Nephron progenitor cell (in vitro differentiated cells): ENCODE measurements around the gene MS4A3.
"Not testable (repeated sequence)": the region's sequence is repeated elsewhere in the genome, so short reads cannot be mapped to it uniquely, and the experiment has no call there.

Experiments
- DNase-seq: peaks from one replicate; pipeline ENCODE4 v3.0.0; 2021
- H3K27ac Mint-ChIP-seq: 2 replicates; pipeline ENCODE4 v1.8.0; 2021; ENCODE audit warnings: mild to moderate bottlenecking, moderate library complexity, mixed read lengths
- H3K27me3 Mint-ChIP-seq: 2 replicates; pipeline ENCODE4 v1.8.0; 2021; ENCODE audit warnings: mild to moderate bottlenecking, low read depth, mixed read lengths; ENCODE audit not compliant: poor library complexity
- H3K36me3 Mint-ChIP-seq: 2 replicates; pipeline ENCODE4 v1.8.0; 2021; ENCODE audit warnings: low read depth, mixed read lengths
- H3K4me1 Mint-ChIP-seq: 2 replicates; pipeline ENCODE4 v1.8.0; 2021; ENCODE audit warnings: mixed read lengths
- H3K4me3 Mint-ChIP-seq: 2 replicates; pipeline ENCODE4 v1.8.0; 2021; ENCODE audit warnings: mild to moderate bottlenecking, moderate library complexity, mixed read lengths
- H3K9me3 Mint-ChIP-seq: 2 replicates; pipeline ENCODE4 v1.8.0; 2021; ENCODE audit warnings: mild to moderate bottlenecking, moderate library complexity, mixed read lengths
- CTCF ChIP-seq: fragments of 200-600 bp; sonication (generic); IDR thresholded peaks from 2 replicates; pipeline ENCODE4 v1.5.0; 2021; ENCODE audit warnings: antibody characterized with exemption

MS4A3 gene

GRCh38 chr11:60056349-60056969 lies at the start of gene MS4A3:
Gene MS4A3, plus strand, starts transcription at chr11:60056665. Its CDS starts 4,496 bp downstream, at chr11:60061161.
- H3K36me3 Mint-ChIP-seq, result no peaks in the 10 kb centered on the region
- no peaks in the 10 kb centered on the region for H3K27me3 Mint-ChIP-seq
- no peak for DNase-seq
- no peaks in the 10 kb centered on the region for H3K4me1 Mint-ChIP-seq
- no peak within 1 kb of the TSS for H3K27ac Mint-ChIP-seq
- TF ChIP-seq CTCF, result no peak
- H3K4me3 Mint-ChIP-seq, result no peak within 1 kb of the TSS
- H3K9me3 Mint-ChIP-seq, result peaks cover 5% of the 10 kb centered on the region

GRCh38 chr11:60016881-60017280 lies 39.6 kb upstream of the MS4A3 start, which contains the start of gene OOSP4B:
Gene OOSP4B, plus strand, starts transcription at chr11:60017181.
- H3K9me3 Mint-ChIP-seq, result peaks cover 5% of the 10 kb centered on the region
- DNase-seq, result no peak
- H3K27me3 Mint-ChIP-seq, result peaks cover 4% of the 10 kb centered on the region
- H3K4me3 Mint-ChIP-seq, result no peak within 1 kb of the TSS
- H3K36me3 Mint-ChIP-seq, result no peaks in the 10 kb centered on the region
- H3K4me1 Mint-ChIP-seq, result no peaks in the 10 kb centered on the region
- H3K27ac Mint-ChIP-seq, result no peak within 1 kb of the TSS
- TF ChIP-seq CTCF, result no peak

DNA sequence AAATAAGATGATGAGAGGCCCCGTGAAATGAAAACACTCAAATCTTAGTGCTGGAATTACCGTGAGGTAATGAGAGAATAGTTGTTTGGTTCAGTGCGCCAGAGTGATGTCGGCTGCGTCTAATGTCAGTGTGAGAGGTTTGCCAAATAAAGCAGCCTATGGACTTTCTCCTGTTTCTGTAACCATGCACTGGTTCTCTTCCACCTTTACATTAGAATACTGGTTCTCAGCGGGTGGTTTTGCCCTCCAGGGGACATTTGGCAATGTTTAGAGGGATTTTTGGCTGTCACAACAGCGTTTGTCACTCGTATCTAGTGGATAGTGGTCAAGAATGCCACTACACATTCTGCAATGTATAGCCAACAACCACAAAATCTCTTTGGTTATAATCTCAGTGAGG lies 38.4 kb upstream of the MS4A3 start:
- no peak for DNase-seq

GRCh38 chr11:60020376-60020775 lies 36.1 kb upstream of the MS4A3 start:
- H3K4me3 Mint-ChIP-seq, H3K36me3 Mint-ChIP-seq, DNase-seq, H3K4me1 Mint-ChIP-seq, H3K27ac Mint-ChIP-seq, H3K9me3 Mint-ChIP-seq, H3K27me3 Mint-ChIP-seq: not testable (repeated sequence)

More for the DNA sequence above, 38.4 kb upstream of the MS4A3 start:
- no peaks in the 10 kb centered on the region for H3K36me3 Mint-ChIP-seq
- no peaks in the 10 kb centered on the region for H3K4me1 Mint-ChIP-seq
- H3K27me3 Mint-ChIP-seq, result peaks cover 4% of the 10 kb centered on the region
- H3K4me3 Mint-ChIP-seq, result no peak overlapping the region
- H3K9me3 Mint-ChIP-seq, result peaks cover 5% of the 10 kb centered on the region
- H3K27ac Mint-ChIP-seq, result peak overlapping the region; percentile 36
- TF ChIP-seq CTCF, result no peak

- Mint-ChIP-seq H3K4me3 (no peak overlapping the region), H3K27ac (no peak overlapping the region), H3K9me3 (no peaks in the 10 kb centered on the region), H3K27me3 (peaks cover 4% of the 10 kb centered on the region), H3K36me3 (no peaks in the 10 kb centered on the region), H3K4me1 (no peaks in the 10 kb centered on the region)
- no peak for TF ChIP-seq CTCF
- DNase-seq, result no peak
Measured at GRCh38 chr11:60029015-60029632, 27.3 kb upstream of the MS4A3 start.

DNA sequence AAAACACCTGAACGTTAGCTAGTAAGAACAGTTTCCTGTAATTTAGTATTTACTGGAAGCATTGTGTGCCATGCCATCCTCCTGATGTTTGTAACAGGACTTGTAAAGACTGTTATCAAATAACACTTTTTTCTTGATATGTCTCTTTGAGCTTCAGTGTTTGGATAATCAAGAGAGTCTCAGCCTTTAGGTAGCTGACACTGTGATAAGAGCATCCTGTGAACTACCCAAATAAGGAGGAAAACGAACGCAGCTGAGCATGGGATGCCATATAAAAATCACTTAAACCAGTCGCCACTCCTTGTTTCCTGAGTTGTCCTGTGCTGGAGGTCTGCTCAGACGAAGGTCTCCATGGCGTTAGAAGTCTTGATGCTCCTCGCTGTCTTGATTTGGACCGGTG lies 16.4 kb upstream of the MS4A3 start, which contains the start of gene OOSP2:
OOSP2 (plus strand) TSS at position 301 of the 400 bp plus-strand sequence; CDS start at position 352, 51 bp downstream.
- DNase-seq, result no peak
- TF ChIP-seq CTCF, result no peak
- no peaks in the 10 kb centered on the region for H3K36me3 Mint-ChIP-seq

DNA sequence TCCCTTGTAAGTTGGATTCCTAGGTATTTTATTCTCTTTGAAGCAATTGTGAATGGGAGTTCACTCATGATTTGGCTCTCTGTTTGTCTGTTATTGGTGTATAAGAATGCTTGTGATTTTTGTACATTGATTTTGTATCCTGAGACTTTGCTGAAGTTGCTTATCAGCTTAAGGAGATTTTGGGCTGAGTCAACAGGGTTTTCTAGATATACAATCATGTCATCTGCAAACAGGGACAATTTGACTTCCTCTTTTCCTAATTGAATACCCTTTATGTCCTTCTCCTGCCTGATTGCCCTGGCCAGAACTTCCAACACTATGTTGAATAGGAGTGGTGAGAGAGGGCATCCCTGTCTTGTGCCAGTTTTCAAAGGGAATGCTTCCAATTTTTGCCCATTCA lies 6.0 kb upstream of the MS4A3 start:
- H3K4me3 Mint-ChIP-seq, H3K9me3 Mint-ChIP-seq, DNase-seq, H3K27me3 Mint-ChIP-seq, H3K4me1 Mint-ChIP-seq, H3K36me3 Mint-ChIP-seq, H3K27ac Mint-ChIP-seq: not testable (repeated sequence)

More for the DNA sequence above, 16.4 kb upstream of the MS4A3 start, which contains the start of gene OOSP2:
- Mint-ChIP-seq H3K27me3 (peaks cover 4% of the 10 kb centered on the region), H3K9me3 (no peaks in the 10 kb centered on the region), H3K4me3 (no peak within 1 kb of the TSS), H3K4me1 (no peaks in the 10 kb centered on the region), H3K27ac (no peak within 1 kb of the TSS)

DNA sequence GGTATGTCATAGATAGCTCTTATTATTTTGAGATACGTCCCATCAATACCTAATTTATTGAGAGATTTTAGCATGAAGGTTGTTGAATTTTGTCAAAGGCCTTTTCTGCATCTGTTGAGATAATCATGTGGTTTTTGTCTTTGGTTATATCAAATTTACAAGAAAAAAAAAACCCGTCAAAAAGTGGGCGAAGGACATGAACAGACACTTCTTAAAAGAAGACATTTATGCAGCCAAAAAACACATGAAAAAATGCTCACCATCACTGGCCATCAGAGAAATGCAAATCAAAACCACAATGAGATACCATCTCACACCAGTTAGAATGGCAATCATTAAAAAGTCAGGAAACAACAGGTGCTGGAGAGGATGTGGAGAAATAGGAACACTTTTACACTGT lies 5.6 kb upstream of the MS4A3 start:
- H3K36me3 Mint-ChIP-seq, DNase-seq, H3K4me3 Mint-ChIP-seq, H3K27ac Mint-ChIP-seq, H3K27me3 Mint-ChIP-seq, H3K9me3 Mint-ChIP-seq, H3K4me1 Mint-ChIP-seq: not testable (repeated sequence)
